ENCODE measurements around the gene MACROD2.

The MACROD2 gene

GRCh38 chr20:15817351-15817750, 1822.0 kb downstream of the MACROD2 start:
- DNase-seq: no peak

DNA sequence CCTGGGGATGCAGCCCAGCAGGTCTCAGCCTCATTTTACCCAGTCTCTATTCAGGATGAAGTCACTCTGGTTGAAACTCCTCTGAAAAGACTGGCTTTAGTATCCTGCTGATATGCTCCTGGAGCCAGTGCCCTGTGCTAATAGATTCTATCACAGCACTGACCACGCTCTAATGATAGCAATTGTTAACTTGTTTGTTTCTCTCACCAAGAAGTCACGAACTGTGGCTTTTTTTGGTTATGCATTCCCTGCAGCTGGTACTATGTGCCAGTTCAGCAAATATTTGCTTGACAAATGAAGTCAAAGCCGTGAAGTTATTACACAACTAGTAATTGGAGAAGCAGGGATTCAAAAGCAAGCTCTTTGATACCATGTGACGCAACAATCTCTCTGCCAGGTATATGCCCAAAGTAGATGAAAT, 1823.3 kb downstream of the MACROD2 start:
- no peak for DNase-seq

- DNase-seq: no peak
These were observed 1828.4 kb downstream of the MACROD2 start for GRCh38 chr20:15823718-15824117.

DNA sequence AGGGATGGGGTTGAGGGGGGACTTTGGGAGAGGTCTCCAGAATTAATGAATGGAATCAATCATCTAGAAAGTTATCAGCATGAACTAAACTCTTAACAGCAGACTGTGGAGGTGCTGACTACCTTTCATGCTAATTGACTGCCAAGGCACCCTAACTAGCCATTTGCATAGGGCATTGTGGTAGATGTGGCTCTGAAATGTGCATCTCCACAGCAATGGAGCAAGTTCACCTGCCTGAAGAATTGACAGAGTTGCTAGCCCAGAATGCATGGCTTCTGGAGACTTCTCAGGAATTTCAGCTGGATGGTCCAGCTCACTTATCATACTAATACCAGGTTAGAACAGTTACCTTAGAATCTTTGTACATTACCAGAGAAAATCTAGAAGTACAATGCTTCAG, 1832.3 kb downstream of the MACROD2 start:
- no peak for DNase-seq

- DNase-seq: no peak
These were observed 1835.9 kb downstream of the MACROD2 start for GRCh38 chr20:15831201-15831600.

GRCh38 chr20:15832512-15832911, 1837.2 kb downstream of the MACROD2 start:
- no peak for DNase-seq

- DNase-seq: no peak
These were observed 1839.5 kb downstream of the MACROD2 start for GRCh38 chr20:15834857-15835256.

DNA sequence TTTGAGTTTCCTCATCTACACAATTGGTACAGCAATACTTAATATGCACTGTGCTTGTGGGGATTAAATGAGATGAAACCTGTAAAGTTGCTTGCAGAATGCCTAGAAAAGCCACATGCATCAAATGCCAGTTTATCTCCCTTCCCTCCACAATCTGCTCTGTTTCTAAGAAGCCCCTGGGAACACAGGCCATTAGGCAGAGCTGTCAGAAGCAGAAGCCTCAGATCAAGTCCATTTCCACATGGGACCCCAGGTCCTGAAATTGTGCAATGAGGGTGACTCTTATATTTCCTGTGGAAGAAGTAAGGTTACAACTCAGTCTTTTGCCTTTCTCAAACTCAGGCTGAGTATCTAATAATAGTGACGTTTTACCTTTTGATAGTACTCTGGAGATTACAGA, 1840.5 kb downstream of the MACROD2 start:
- no peak for DNase-seq

- DNase-seq: no peak
These were observed 1841.3 kb downstream of the MACROD2 start for GRCh38 chr20:15836634-15837033.

- no peak for DNase-seq
These were observed 1842.2 kb downstream of the MACROD2 start for GRCh38 chr20:15837563-15837962.

DNA sequence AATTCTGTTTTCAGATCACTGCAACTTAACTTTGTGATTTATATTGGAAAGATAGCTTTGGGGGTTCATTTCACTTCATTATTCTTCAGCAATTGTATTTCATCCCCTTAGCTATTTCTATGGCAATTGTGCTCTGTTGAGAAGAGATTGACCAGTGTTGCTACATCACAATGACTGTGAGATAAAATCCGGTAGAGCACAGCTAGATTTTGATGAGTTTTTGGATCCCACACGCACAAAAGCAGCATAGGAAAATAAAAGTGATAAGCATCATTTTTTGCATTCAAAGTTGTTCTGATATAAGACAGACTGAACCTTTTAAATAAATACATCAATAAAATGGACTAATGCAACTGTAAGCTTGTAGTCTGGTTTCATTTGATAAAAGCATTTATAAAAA, 1843.2 kb downstream of the MACROD2 start:
- DNase-seq: no peak

DNA sequence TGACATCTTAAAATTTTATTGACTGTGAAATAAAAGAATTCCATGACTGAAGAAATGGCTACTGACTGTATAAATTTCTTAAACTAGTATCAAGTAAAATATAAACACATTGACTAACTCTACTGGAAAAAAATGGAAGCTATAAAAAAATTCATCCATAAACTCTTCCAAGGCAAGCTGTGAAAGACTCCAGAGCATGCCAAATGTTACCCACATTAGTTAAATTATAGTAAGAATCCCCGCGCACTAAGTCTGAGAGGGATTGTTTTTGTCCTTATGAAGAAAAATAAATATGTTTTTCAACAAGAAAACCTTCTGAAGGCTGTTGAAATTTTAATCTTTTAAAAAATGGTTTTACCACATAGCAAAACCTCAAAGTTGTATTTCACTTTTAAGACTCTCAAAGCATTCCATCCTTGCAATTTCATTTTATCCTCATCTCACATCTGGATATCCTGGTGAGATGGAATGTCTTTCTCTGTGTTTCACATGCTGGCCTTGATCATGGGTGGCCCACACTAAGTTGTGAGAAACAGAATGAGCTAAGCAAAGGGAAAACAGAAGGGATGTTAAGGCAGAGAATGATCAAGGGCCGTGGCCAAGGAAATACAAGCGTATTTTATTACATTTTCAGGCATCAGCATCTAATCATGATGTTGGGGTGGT, 1845.5 kb downstream of the MACROD2 start:
- DNase-seq: no peak

- no peak for DNase-seq
These were observed 1847.6 kb downstream of the MACROD2 start for GRCh38 chr20:15842872-15843271.

DNA sequence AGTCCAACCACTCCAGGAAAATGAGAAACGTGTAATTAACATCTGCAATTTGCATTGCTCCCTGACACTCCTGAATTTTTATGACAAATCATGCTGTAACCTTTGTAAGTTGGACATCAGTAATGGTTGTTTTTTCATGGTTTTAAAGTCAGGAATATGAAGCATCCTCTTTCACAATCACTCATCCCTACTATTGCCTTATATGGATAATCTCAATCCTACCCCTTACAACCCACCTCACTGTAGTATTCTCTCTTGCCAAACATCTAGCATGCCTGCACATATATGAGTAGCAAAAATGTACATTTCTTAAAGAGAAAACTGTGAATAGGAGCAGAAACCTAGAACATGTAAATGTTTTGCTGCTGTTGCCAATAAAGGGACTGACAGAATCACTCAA, 1848.5 kb downstream of the MACROD2 start:
- DNase-seq: no peak

DNA sequence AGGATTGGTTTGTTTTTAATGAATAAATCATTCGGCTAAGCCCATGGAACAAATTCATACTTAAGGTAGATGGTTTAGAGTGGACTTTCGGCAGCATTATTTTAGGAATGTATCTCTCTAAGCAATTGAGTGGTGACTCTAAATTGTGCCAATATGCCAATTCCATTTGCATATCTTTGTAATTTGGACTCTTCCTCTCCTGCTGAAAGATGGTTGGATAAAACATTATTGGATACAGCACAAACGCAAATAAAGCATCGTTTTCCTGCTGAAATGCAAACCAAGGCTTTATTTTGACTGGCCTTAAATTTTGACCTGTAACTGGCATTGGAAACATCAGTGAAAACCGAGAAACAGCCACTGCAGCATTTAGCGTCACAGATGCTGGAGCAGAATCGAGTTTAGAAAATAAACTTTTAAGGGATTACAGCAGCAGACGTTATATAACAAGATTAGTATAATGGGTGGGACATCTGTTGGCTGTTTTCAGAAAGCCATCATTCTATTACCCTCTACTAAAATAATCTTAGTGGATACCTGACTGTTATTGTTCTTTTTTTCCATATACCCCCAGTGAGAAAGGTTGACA, 1852.0 kb downstream of the MACROD2 start:
- DNase-seq: no peak

DNA sequence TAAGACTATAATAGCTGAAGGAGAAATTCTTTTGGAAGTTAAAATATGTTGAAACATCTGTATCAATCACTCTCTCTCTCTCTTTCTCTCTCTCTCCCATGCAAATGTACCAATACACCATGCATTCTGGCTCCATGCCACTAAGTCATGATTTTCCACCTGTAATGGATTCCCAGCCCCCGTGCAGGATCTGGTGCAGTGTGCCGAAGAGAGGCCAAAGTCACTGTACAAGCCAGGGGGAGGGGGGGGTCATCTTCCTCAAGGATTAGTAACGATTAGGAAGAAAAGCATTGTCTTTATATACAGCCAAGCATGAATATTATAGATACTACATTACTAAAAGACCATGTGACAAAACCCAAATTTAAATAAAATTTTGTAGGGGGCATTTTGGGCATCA, 1852.8 kb downstream of the MACROD2 start:
- DNase-seq: no peak

DNA sequence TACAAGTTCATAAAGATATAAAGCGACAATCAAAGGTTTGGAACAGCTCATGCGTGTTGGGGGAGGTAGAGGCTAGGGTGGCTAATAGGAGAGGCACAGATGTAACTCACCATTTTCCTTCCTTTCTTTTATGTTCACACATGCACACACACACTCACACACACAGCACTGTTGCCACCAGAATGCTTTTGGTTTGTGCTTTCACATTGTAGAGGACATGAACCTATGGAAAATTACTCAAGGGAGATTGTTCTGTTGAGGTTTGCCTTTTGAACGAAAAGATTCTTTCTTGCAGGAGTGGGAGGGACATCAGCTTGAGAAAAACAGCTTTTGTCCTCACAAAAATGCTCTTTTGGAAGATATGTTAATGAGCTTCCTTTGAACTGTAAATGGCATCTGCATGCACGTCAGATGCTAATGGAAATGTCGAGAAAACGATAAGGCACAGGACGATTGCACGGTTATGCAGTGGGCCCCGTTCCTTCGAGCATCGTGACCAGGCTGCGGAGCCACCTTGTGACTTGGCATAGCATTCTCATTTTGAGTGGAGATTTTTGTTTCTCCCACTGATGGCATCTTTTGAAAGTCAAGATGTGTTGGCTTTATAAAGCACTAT, 1853.8 kb downstream of the MACROD2 start:
- DNase-seq: no peak

GRCh38 chr20:15851576-15852215, 1856.4 kb downstream of the MACROD2 start:
- DNase-seq: no peak

GRCh38 chr20:15854911-15855310, 1859.6 kb downstream of the MACROD2 start:
- DNase-seq: no peak

GRCh38 chr20:15857173-15857784, 1862.0 kb downstream of the MACROD2 start:
- no peak for DNase-seq

DNA sequence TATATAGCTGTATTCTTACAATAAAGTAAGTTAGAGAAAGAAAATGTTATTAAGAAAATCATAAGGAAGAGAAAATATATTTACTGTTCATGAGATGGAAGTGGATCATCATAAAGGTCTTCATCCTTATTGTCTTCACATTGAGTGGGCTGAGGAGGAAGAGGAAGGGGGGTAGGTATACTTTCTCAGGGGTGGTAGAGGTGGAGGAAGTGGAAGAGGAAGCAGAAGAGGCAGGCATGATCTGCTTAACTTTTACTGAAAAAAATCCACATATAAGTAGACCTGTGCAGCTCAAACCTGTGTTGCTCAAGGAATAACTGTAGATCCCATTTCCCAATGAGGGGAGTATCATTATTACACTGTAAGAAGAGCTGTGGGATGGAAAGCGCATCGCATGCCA, 1863.7 kb downstream of the MACROD2 start:
- no peak for DNase-seq

DNA sequence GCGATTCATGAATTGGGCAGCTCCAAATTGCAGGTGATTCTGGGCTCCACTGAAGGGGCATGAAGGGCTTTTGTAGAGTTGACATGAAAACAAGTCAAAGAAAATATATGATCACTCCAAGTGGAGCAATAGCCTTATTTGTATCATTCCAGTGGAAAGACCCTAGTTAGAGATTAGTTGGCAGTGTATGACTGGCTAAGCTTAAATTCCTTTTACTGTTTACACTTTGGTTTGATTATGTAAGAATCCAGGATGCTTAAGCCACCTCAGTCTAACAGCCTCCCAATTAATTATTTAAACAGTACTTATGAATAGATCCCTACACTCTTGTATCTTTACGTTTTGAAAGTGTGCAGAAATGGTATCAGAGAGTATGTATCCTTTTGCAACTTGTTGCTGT, 1865.5 kb downstream of the MACROD2 start:
- no peak for DNase-seq

GRCh38 chr20:15862178-15862577, 1866.9 kb downstream of the MACROD2 start:
- no peak for DNase-seq

DNA sequence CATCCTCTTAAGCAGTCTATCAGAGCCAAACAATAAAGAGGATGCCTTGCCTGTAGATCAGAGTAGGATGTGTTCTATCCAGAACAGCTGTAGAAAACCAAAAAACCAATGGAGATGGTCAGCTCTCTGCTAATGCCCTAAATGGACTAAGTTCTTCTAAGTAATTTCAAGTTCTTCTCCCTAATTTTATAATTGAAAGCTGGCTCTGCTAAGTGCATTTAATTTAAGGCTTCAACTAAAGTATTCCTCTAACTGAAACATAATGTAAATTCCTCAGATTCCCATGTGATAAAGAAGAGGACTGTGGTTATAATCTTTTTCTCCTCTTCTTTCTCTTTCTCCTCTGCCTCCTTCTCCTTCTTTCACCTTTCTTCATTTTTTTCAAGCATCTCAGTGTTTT, 1868.4 kb downstream of the MACROD2 start:
- no peak for DNase-seq
